OCI-LY3 (cell line): ENCODE results near the gene IRAK1.

Experiments used
- CTCF ChIP-seq: fragments of 200-600, 300-600 bp; sonication (generic); IDR thresholded peaks from 2 replicates; pipeline ENCODE4 v1.5.1; 2014; ENCODE audit warnings: antibody characterized with exemption, low read length, low read depth
- EZH2phosphoT487 ChIP-seq: fragments of 200-600 bp; shearing (Covaris generic); IDR thresholded peaks from 2 replicates; pipeline ENCODE4 v1.6.1; 2018; ENCODE audit warnings: antibody characterized with exemption, mixed run types, low read depth

- no peak for TF ChIP-seq CTCF
- TF ChIP-seq EZH2phosphoT487 = no peak
Observed at GRCh38 chrX:153967536-153968224, 52.0 kb downstream of the IRAK1 start.
